ENCODE data around the gene SGMS2. TPM values are rescaled to one million over a fixed set of nuclear protein-coding genes. Genes with fewer than 3 reads are reported as not detected.

Gene SGMS2
- total RNA-seq, 1 donor from 2014 or later = 17.3 TPM

DNA sequence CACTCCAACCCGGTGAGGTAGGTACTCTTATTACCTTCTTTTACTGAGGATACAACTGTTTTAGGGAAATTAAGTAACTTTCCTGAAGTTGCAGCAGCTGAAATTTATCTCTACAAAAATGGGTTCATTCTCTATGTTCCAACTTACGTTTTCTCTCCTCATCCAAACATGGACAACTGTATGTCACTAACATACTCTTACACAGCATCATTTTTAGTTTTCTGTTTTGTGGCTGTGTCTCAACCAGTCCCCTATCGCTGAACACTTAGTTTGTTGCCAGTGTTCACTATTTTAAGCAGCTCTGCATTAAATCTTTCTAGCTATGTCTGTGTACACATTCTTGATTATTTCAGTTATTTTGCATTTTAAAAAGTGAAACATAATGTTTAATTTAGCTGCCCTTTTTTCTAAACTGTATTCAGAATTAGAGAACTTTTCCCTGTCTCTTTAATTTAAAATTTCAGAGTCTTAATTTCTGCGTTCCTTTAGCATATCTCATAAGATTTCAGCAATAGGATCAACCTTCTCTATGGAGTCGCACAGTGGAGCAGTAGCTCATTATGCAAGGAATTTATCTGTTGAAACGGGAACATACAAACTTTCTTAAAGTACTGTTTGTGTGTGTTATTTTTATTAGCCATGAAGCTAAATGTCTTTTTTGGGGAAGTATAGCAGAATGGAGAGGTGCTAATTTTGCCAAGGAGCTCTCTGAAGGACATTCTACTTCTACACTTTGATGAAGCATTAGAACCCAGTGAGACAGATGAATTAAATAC lies 3.8 kb downstream of the SGMS2 start:
- no peak for DNase-seq (ENCODE audit: low spot score)

DNA sequence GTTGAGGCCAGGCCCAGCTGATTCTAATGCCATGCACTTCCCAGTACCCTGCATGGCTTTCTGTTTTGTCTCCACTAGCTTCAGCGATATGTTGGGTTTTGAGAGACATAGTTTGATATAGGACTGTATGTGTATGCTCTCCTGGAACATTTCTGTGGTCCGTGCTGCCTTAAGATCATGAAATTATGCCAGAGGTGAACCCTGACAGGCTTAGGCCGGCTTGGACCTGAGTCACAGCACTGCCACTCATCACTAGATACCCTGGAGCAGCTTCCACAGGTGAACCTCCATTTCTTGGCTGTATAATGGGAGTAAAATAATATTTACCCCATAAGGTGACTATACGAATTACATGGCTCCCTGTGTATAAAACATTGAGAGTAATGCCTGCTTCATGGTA lies 6.4 kb downstream of the SGMS2 start:
- no peak for DNase-seq (ENCODE audit: low spot score)

DNA sequence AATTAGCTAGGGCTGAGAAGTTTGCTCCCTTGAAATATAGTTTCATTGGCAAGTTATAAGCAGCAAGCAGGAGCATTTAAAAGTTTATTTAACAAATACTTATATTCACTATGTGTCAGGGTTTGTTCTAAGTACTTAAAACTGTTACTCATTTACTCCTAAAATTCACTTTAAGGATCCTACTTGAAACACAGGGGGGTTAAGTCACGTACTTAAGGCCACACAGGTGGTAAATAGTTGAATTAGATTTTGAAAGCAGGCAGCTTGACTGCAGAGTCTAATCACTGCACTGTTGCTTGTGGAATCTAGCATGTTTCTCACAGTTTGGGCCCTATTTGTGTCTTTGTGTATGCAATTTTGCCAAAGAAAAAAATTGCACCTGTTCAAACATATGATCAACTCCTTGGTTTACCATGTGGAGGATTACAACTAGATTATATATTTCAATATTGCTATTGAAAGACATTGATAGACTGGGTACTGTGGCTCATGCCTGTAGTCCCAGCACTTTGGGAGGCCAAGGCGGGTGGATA lies 7.6 kb downstream of the SGMS2 start:
- no peak for DNase-seq (ENCODE audit: low spot score)

DNA sequence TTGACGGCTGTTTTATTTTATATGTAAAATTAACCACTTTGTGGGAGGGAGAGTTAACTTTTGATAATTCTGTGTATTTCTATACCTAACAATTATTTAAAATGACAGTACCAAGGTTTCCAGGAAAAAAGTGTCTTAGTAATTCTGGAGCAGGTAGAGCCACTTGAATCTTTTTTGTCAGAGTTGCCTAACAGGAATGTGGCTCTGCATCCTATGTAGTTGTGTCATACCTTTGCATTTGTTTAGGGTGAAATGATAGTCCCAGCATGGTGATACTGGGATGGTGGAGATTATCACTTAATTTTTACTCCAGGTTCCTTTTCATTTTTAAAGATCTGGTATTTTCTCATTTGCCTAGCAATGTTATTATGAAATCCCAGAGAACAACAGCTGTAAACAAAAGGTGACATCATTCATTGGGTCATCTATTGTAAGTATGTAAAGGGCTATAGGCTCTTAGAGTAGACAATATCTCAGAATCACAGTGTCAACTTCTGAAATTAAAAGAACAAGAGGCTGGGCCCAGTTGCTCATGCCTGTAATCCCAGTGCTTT lies 9.6 kb downstream of the SGMS2 start:
- no peak for DNase-seq (ENCODE audit: low spot score)

DNA sequence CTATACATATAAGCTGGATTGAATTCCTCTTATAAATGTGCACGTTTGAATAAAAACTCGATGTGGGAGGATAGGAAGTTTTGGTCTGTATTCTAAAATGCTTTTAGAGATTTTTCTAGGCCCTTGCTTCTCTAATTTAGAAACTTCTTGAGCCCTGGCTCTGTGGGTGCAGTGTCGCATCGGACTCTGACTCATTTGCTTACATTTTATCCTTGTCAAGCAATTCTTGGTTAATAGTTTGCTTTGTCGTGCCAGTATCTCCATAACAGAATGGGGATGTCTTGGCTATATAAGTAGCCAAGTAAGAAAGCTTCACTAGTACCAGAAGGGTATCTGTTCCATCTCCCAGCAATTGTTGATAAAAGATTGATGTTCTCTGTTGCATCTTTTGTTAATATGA lies 10.7 kb downstream of the SGMS2 start:
- no peak for DNase-seq (ENCODE audit: low spot score)

DNA sequence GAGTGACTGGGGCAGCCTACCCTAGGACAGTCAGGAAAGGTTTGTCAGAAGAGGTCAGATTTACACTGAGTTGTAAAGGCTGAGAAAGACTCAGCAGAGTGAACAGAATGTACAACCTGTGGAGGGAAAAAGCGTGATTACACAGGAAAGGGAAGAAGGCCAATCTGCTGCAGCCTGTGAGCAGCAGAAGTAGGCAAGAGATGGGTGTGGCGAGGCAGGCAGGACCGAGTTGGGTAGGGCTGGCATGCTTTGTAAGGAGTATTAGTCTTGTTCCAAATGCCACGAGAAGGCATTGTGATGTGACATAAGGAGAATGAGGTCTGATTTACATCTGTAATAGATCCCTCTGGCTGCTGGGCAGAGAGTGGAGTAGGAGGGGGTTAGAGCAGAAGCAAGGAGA lies 12.6 kb downstream of the SGMS2 start:
- no peak for DNase-seq (ENCODE audit: low spot score)

DNA sequence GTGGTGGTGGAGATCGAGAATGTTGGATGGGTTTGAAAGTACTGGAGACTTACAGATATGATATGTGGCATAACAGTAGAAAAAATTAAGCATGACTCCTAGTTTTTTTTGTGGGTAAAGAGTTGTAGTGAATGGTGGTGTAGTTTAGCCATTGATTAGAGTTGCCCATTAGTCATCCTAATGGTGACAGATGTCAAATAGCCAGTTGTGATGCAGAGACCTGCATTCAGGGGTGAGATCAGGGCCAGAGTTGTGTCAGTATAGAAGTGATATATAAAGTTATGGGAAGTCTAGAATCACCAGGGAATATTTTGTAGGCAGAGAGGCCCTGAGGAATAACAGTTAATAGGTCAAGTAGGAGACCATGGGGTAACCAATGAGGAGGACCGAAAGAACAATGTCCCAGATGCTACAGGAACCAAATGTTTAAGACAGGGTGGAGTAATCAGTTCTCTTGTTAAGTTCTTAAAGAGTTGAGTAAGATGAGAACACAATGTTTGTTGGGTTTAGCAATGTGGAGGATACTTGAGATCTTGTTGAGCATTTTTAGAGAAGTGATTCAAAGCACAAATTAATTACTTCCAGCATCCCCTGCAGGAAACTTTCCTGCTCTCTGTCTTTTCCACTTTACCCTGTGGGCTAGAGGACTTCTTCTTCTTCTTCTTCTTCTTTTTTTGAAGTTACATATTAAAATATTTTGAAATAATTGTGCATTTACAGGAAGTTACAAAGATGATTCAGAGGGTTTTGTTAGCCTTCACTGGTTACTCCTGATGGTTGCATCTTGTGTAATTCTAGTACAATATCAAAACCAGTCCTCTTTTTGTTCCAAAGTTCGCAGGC lies 13.3 kb downstream of the SGMS2 start:
- no peak for DNase-seq (ENCODE audit: low spot score)

DNA sequence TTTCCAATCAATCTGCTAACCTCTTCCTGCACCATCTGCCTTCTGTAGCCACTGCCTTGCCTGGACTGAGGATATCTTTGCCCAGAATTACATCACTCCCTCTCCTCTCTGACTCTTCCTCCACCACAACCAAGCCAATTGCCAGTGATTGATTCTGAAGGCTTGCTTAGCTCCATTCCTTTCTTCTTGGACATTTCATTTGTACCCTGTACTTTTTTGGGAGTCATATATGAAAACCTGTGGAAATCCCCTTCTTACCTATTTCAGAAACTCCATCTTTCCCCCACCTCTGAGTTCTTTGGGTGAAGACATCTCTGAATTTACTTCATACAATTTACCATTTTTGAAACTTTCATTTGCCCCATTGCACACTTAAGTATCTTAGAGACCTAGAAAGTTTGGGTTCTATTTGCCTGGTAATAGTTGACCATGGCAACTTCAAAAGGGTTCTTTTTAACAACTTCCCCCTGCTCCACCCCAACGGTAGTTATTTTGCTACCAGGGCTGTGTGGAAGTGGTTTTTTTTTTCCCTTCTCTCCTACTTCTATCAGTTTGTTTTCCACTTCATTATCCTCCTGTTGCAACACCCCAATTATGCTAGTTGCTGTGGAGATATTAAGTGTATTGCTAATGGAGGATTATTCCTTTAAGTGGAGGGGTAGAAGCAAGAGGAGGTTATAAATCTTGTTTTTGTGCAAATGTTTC lies 14.3 kb downstream of the SGMS2 start:
- DNase-seq (ENCODE audit: low spot score) = no peak

DNA sequence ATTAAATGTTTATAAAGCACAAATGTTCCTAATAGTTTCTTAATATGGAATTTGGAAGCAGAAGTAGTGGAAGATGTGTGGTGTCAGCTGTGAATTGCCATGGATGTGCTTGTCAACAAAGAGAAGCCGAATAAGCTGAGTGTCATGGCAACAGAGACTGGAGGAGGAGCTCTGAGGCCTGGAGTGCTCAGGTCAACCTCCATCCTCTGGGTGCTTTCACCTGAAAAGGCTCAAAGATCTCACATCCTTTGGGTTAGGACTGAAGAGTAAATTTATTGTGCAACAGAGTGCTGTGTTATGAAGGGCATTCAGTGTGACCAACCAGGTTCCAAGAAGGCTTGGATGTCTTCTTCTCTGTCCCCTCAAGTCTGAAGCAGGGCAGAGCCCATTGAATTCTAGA lies 18.7 kb downstream of the SGMS2 start:
- DNase-seq (ENCODE audit: low spot score) = no peak

DNA sequence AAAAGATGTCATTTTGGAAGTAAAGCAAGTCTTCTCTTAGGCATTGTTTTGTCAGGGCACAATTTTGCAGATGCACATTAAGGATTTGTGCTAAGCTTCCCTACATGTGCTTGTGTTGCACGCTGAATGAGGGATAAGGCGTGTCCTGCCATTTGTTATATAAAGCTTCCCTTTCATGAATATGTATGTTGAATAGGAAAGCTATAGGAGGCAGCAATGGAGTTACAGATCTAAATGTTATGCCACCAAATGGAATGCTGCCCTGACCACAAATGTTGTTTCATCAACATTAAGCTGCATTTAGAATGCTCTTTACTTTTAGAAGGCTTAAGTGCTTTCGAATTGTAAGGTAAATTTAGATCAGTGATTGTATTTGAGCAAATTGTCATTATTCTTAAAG lies 20.9 kb downstream of the SGMS2 start:
- DNase-seq (ENCODE audit: low spot score) = no peak

DNA sequence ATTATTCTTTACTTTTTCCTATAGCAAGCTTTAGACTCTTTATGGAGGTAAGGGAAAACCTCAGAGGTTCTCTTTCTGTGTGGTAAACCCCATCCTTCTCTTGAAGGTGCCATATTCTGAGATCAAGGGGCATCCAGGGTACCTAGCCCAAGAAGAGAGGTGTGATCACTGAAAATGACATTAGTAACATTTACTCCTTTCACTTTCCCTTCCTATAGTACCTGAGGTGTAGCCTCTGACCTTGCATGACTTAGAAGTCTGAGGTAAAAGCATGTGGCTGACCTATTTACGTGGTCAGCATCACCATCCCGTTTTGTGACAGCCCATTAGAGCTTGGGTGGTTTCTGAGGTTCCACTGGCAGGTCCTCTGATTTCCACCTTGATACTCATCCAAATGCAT lies 25.7 kb downstream of the SGMS2 start:
- no peak for DNase-seq (ENCODE audit: low spot score)

DNA sequence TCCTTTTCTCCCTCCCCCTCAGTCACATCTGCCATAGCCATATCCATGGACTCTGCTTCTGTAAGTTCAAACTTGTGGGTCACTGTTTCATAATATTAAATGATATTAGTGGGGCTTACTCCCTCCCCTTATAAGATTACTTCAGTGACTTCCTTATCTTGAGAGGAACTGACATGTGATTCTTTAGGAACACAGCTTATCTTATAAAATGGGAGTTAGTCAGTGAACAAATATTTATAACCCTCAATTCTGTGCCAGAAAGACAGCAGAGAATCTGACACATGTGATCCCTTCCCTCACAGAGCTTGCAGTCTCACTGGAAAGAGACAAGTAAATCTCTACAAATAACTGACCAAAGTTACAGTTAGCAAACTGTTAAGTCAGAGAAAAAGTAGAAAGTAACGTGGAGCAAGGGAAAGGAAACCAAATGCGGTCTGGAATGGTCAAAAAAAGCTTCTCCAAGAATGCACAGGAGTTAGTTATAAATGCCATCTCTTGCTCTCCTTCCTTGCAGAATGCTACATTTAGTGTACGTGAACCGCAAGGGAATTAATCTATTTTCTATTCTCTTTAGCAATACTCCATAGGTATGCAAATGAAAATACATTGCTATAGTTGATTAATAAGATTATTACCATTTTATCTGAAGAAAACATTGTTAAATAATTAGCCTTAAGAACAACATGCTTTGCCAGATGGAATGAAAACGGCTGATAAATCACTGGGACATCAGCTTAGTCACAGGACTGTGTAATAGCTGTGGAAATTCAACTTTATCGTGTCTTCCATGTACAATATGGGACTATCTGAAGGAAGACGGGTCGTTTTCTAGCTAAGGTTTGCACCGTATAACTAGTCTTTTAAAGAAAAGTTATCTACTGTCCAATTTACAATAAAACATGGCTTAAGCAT lies 29.0 kb downstream of the SGMS2 start:
- DNase-seq (ENCODE audit: low spot score) = no peak

DNA sequence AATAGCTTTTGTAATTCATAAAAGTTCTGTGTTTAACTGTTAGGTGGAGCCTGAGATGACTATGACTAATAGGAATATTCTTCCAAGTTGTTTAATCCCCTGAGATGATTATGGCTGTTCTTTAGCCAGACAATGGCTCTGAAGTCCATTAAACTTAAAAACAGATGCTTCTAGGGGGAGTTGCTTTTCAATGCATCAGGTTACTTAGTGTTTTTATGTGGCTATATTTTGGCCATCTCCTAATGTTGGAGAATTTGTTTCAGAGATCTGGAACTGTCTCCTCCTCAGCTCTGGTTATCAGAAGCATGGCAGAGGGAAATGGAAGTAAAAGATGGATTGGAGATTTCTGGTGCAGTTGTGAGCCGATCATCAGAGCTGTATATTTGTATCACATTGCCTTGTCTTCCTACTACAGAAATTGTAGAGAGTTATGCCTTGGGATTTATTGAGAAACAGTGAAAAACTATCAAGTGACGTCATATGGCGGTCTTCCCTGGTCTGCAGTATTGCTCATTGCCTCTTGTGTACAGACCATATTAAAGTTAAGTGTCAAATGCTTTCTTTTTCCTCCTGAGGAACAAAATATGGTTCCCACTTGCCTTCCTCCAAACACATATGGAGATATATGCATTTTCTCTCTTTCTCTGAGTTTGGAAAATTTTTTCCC lies 29.8 kb downstream of the SGMS2 start:
- no peak for DNase-seq (ENCODE audit: low spot score)

DNA sequence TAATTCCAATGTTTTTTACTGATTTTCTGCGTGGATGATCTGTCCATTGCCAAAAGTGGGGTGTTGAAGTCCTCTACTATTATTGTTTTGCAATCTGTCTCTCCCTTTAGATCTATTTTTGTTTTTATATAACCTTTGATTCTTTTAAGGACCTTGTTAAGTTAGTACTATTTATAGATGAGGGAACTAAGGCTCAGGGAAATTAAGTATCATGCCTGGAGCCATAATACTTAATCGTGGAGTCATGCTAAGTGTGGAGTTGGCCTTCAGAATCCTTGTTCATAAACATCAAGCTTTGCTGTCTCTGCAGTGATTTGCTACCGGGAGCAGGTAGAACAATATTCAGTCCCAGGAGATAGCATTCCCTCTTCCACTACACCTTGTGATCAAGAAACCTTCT lies 31.0 kb downstream of the SGMS2 start:
- no peak for DNase-seq (ENCODE audit: low spot score)

DNA sequence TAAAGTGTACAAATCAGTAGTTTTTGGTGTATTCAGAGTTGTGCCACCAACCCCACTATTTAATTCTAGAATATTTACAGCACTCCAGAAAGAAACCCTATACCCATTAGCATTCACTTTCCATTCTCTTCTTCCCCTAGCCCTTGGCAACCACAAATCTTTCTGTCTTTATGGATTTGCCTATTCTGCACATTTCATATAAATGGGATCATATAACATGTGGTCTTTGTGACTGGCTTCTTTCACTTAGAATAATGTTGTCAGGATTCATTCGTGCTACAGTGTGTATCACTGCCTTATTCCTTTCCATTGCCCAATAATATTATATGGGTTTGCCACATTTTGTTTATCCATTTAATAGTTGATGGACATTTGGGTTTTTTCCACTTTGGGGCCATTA lies 32.2 kb downstream of the SGMS2 start:
- no peak for DNase-seq (ENCODE audit: low spot score)

DNA sequence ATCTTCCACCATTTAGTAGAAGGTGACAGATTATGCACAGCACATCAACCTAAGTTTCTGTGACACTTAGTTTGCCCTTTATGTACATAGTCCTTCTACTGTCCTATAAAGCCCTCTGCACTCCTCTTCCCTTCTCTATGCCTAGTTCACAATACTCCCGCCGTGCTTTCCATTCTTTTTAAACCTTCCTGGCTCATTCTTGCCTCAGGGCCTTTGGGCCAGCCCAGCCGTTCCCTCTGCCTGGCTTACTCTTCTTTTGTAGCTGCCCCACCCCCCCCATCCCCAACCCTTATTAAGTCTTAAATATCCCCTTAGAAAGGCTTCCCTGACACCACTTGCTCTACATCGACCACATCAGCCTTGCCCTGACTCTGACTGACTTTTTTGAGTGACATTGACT lies 33.0 kb downstream of the SGMS2 start:
- no peak for DNase-seq (ENCODE audit: low spot score)

DNA sequence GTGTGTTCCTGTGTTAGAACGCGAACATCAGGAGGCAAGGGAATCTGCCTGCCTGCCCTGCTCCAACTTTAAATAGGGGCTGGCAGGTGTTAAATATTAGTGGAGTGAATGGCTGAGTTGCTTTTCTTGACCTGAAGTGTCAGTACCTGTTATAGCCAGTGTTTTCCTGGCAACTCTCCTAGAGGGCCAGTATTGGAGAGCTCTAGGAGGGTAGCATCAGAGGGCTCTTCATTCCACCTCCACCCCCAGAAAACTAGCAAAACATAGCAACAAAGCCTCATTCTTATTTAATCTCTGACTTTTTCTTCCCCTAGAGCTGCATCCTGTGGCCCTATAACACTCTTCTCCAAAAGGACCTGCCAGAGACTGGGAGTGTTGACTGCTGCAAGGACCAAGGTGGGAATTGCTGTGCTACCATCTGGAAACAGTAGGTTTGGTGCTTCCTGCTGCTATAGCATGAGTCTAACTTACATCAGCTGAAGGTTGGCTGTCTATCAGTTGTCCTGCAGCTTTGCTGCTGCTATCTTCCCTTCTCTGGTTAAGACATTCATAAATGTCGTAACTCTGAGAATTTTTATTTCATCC lies 33.5 kb downstream of the SGMS2 start:
- DNase-seq (ENCODE audit: low spot score) = no peak

DNA sequence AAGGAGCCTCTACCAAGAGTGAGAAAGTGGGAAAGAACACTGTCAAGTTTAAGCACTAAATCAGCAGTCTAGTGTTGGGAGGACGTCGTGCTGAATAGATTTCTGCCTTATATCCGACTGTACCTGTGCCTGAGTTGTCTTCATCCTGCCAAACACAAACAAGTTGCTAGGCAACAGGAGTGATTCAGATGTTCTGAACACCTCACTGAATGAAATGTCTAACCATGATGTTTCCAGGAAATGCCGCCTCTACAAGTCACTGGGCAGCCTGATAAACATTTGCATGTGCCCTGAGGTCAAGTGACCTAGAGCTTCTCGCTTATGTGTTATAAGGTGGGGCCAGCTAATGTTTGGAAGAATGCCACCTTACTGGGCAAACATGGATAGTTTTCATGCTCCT lies 37.9 kb downstream of the SGMS2 start:
- no peak for DNase-seq (ENCODE audit: low spot score)

DNA sequence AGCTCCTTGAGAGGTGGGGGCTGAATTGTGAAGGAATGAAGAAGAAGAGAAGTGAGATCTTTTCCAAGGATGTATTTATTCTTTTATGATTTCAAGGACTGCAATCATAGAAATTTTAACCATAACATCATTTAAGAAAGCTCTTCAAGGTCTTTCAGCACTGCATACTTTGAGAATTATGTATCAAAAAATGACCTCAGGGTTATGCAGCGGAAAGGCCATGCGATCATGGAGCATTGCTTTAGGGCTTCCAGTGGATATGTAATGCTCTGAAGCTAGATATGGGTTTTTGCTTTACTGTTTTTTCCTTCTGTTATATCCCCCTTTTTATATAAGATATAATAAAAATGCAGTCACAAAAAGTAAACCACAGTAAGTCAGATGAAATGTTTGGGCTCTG lies 38.7 kb downstream of the SGMS2 start:
- DNase-seq (ENCODE audit: low spot score) = no peak

DNA sequence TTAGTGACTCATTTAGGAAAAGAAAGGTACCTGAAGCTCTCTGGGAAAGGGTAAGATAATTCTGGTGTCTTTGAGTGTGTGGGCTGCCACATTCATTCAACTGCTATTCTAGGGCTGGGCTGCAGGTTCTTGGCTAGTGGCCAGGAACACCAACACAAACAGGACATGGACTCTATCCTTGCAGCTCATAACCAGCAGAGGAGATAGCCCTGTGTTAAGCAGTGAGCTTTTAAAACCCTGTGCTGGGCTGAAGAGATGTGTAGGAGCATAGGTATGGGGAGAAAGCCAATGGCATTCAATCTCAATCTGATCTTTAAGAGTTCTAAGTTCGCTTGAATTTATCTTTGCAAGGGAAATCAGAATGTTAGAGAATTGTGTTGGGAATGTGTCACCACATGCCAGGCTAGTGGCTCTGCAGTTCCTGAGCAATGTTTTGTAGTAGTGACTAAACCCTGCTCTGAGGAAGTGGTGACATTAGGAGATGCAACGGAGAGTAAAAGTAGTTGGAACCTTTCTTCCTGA lies 39.2 kb downstream of the SGMS2 start:
- no peak for DNase-seq (ENCODE audit: low spot score)

All from ureter (tissue), 1 donor.